H9 (cell line): ENCODE data around the gene OPHN1. TPM values are rescaled to one million over a fixed set of nuclear protein-coding genes. Genes with fewer than 3 reads are reported as not detected.

Experiments
- DNase-seq: peaks from one replicate; pipeline ENCODE4 v3.0.0-alpha.2; 2017
- H2AFZ ChIP-seq: one replicate; pipeline ENCODE4 v1.6.1; 2013; ENCODE audit warnings: mild to moderate bottlenecking, low read length, control low read depth, moderate library complexity
- H2AK5ac ChIP-seq: 2 replicates; pipeline ENCODE4 v1.6.1; 2013; ENCODE audit warnings: low read length, control low read depth, mixed read lengths; ENCODE audit not compliant: insufficient read length
- H2BK120ac ChIP-seq: one replicate; pipeline ENCODE4 v1.6.1; 2013; ENCODE audit warnings: low read depth, mild to moderate bottlenecking, low read length, control low read depth, inconsistent platforms; ENCODE audit not compliant: poor library complexity, severe bottlenecking
- H2BK12ac ChIP-seq: 2 replicates; pipeline ENCODE4 v1.6.1; 2013; ENCODE audit warnings: low read length, control low read depth, mixed read lengths, low read depth; ENCODE audit not compliant: insufficient read length
- H2BK15ac ChIP-seq: 2 replicates; pipeline ENCODE4 v1.6.1; 2013; ENCODE audit warnings: low read depth, low read length, control low read depth
- H2BK20ac ChIP-seq: one replicate; pipeline ENCODE4 v1.6.1; 2013; ENCODE audit warnings: low read depth, mild to moderate bottlenecking, low read length, control low read depth, inconsistent platforms; ENCODE audit not compliant: poor library complexity, severe bottlenecking
- H2BK5ac ChIP-seq: 2 replicates; pipeline ENCODE4 v1.6.1; 2013; ENCODE audit warnings: low read length, control low read depth, mixed read lengths; ENCODE audit not compliant: insufficient read length
- H3K14ac ChIP-seq: 2 replicates; pipeline ENCODE4 v1.6.1; 2013; ENCODE audit warnings: low read length, control low read depth; ENCODE audit not compliant: insufficient read depth
- H3K18ac ChIP-seq: 2 replicates; pipeline ENCODE4 v1.6.1; 2013; ENCODE audit warnings: low read depth, mild to moderate bottlenecking, mixed read lengths, low read length, control low read depth; ENCODE audit not compliant: insufficient read length
- H3K23ac ChIP-seq: 2 replicates; pipeline ENCODE4 v1.6.1; 2013; ENCODE audit warnings: low read length, control low read depth, mixed read lengths, low read depth; ENCODE audit not compliant: insufficient read length
- H3K23me2 ChIP-seq: 2 replicates; pipeline ENCODE4 v1.6.1; 2013; ENCODE audit warnings: low read depth, mild to moderate bottlenecking, mixed read lengths, low read length, control low read depth; ENCODE audit not compliant: insufficient read length, poor library complexity, severe bottlenecking
- H3K27ac ChIP-seq: 2 replicates; pipeline ENCODE4 v1.5.1; 2013; ENCODE audit warnings: low read length, control low read depth, mixed read lengths, low read depth; ENCODE audit not compliant: insufficient read length
- H3K27me3 ChIP-seq: 2 replicates; pipeline ENCODE4 v1.6.1; 2013; ENCODE audit warnings: low read length, control low read depth, inconsistent platforms; ENCODE audit not compliant: insufficient read depth
- H3K4ac ChIP-seq: 2 replicates; pipeline ENCODE4 v1.6.1; 2013; ENCODE audit warnings: low read depth, mild to moderate bottlenecking, control low read depth, inconsistent platforms, low read length, moderate library complexity
- H3K4me1 ChIP-seq: 2 replicates; pipeline ENCODE4 v1.6.1; 2013; ENCODE audit warnings: low read length, control low read depth, inconsistent platforms; ENCODE audit not compliant: insufficient read depth
- H3K4me2 ChIP-seq: 2 replicates; pipeline ENCODE4 v1.6.1; 2013; ENCODE audit warnings: low read length, control low read depth, mixed read lengths; ENCODE audit not compliant: insufficient read length, insufficient read depth
- H3K56ac ChIP-seq: 2 replicates; pipeline ENCODE4 v1.6.1; 2013; ENCODE audit warnings: low read depth, mild to moderate bottlenecking, mixed read lengths, low read length, control low read depth; ENCODE audit not compliant: insufficient read length
- H3K79me1 ChIP-seq: 2 replicates; pipeline ENCODE4 v1.6.1; 2013; ENCODE audit warnings: low read depth, mild to moderate bottlenecking, moderate library complexity, low read length, control low read depth, inconsistent platforms; ENCODE audit not compliant: insufficient read depth, poor library complexity, severe bottlenecking
- H3K79me2 ChIP-seq: 2 replicates; pipeline ENCODE4 v1.6.1; 2013; ENCODE audit warnings: low read length, control low read depth, inconsistent platforms; ENCODE audit not compliant: insufficient read depth
- H3K9ac ChIP-seq: 2 replicates; pipeline ENCODE4 v1.6.1; 2013; ENCODE audit warnings: low read length, control low read depth, mixed read lengths; ENCODE audit not compliant: insufficient read length; ENCODE audit errors: extremely low read depth
- H3K9me3 ChIP-seq: one replicate; pipeline ENCODE4 v1.6.1; 2013; ENCODE audit warnings: low read depth, low read length, inconsistent platforms; ENCODE audit not compliant: control insufficient read depth
- H3T11ph ChIP-seq: one replicate; pipeline ENCODE4 v1.6.1; 2013; ENCODE audit warnings: mild to moderate bottlenecking, low read length, control low read depth, inconsistent platforms
- H4K20me1 ChIP-seq: one replicate; pipeline ENCODE4 v1.6.1; 2013; ENCODE audit not compliant: control insufficient read depth, insufficient read length, insufficient read depth
- H4K5ac ChIP-seq: 2 replicates; pipeline ENCODE4 v1.6.1; 2013; ENCODE audit warnings: low read depth, mild to moderate bottlenecking, mixed read lengths, low read length, control low read depth; ENCODE audit not compliant: insufficient read length
- H4K8ac ChIP-seq: replicated peaks from 2 replicates; pipeline ENCODE4 v1.6.1; 2013; ENCODE audit warnings: low read length, control low read depth, mixed read lengths, low read depth; ENCODE audit not compliant: insufficient read length
- H4K91ac ChIP-seq: 2 replicates; pipeline ENCODE4 v1.6.1; 2013; ENCODE audit warnings: low read depth, mild to moderate bottlenecking, moderate library complexity, mixed read lengths, low read length, control low read depth; ENCODE audit not compliant: insufficient read length
- H3K27ac Mint-ChIP-seq, 3 experiments: 2 replicates in 2 of 3; 3 replicates in 1 of 3; pipeline ENCODE4 v1.8.0; 2020 to 2021; ENCODE audit warnings: mixed read lengths in 3 of 3, mild to moderate bottlenecking in 1 of 3, moderate library complexity in 1 of 3
- H3K27me3 Mint-ChIP-seq: 2 replicates; pipeline ENCODE4 v1.8.0; 2021; ENCODE audit warnings: low read depth, mild to moderate bottlenecking, moderate library complexity, mixed read lengths
- H3K36me3 Mint-ChIP-seq, 3 experiments: 2 replicates in 2 of 3; 3 replicates in 1 of 3; pipeline ENCODE4 v1.8.0; 2020 to 2021; ENCODE audit warnings: low read depth in 3 of 3, mixed read lengths in 3 of 3; ENCODE audit not compliant: insufficient read depth in 1 of 3
- H3K4me1 Mint-ChIP-seq, 2 experiments: 2 replicates each; pipeline ENCODE4 v1.8.0; 2020; ENCODE audit warnings: mixed read lengths in 2 of 2
- H3K4me3 Mint-ChIP-seq, 2 experiments: 2 replicates in 1 of 2; 3 replicates in 1 of 2; pipeline ENCODE4 v1.8.0; 2020 to 2021; ENCODE audit warnings: mild to moderate bottlenecking in 2 of 2, mixed read lengths in 2 of 2, moderate library complexity in 1 of 2
- H3K9me3 Mint-ChIP-seq, 2 experiments: 2 replicates in 1 of 2; 3 replicates in 1 of 2; pipeline ENCODE4 v1.8.0; 2020; ENCODE audit warnings: mild to moderate bottlenecking in 2 of 2, mixed read lengths in 2 of 2, moderate library complexity in 1 of 2
- WGBS: extraction: QIAGEN DNeasy Blood & Tissue Kit; methylation state at CpG from one replicate; pipeline ENCODE4 v1.1.7; 2013; ENCODE audit warnings: missing lambda C conversion rate, low lambda C conversion rate, mixed read lengths; ENCODE audit not compliant: insufficient read length; ENCODE audit errors: extremely low coverage; 5-methylcytosine and 5-hydroxymethylcytosine counted together
- total RNA-seq: library from RNA; stranded (reverse); gene quantifications from 2 replicates; pipeline ENCODE4 v1.2.1, GENCODE V29; 2021
- TF ChIP-seq, protein P1 (sequence below): fragments of 200-600 bp; sonication (generic); conservative IDR thresholded peaks from 3 replicates; pipeline ENCODE4 v1.8.0; 2021; ENCODE audit warnings: antibody characterized with exemption, mild to moderate bottlenecking

The OPHN1 gene
- total RNA-seq, 1 experiment from 2014 or later: 1.5 TPM

DNA sequence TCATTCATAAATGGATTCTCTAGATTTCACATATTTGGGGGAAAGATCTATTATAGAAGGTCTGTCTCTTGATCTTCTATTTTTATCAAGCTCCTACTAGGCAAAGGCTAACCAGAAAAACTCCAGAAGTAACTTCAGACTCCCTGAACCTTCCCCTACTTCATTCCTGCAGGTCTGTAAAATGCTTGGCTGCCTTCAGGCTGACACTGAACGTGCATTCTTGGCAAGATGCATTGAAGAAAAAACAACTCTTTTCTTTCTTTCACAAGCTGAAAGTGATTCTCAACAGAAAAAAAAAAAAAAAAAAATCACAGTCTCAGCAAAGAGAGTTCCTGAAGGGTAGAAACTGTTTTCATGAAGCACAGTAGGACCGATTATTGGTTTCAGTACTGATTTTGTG is 12.7 kb downstream of the OPHN1 start:
- WGBS: no CpG with 5 or more reads among the region's 2 CpGs

More for the DNA sequence above, 12.7 kb downstream of the OPHN1 start:
- no peak overlapping the region for H3K23ac ChIP-seq
- H2BK12ac ChIP-seq: no peak overlapping the region
- H2BK15ac ChIP-seq: no peak overlapping the region
- H3K27ac Mint-ChIP-seq: no peak overlapping the region
- no peak overlapping the region for H4K5ac ChIP-seq
- H3K79me2 ChIP-seq: no peaks in the 10 kb centered on the region
- no peaks in the 10 kb centered on the region for H3K27me3 ChIP-seq
- TF ChIP-seq, protein P1, sequence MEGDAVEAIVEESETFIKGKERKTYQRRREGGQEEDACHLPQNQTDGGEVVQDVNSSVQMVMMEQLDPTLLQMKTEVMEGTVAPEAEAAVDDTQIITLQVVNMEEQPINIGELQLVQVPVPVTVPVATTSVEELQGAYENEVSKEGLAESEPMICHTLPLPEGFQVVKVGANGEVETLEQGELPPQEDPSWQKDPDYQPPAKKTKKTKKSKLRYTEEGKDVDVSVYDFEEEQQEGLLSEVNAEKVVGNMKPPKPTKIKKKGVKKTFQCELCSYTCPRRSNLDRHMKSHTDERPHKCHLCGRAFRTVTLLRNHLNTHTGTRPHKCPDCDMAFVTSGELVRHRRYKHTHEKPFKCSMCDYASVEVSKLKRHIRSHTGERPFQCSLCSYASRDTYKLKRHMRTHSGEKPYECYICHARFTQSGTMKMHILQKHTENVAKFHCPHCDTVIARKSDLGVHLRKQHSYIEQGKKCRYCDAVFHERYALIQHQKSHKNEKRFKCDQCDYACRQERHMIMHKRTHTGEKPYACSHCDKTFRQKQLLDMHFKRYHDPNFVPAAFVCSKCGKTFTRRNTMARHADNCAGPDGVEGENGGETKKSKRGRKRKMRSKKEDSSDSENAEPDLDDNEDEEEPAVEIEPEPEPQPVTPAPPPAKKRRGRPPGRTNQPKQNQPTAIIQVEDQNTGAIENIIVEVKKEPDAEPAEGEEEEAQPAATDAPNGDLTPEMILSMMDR: no peak
- no peak for DNase-seq
- H3K79me1 ChIP-seq: no peaks in the 10 kb centered on the region
- H3K27me3 Mint-ChIP-seq: no peaks in the 10 kb centered on the region; the same call in 1 of the 2 replicates
- peaks cover 7 to 9% of the 10 kb centered on the region in 2 experiments for H3K4me1 Mint-ChIP-seq
- no peak overlapping the region for H3K56ac ChIP-seq
- peaks cover 5 to 9% (median 7%) of the 10 kb centered on the region in 3 experiments; a peak in 6 of 7 replicates for H3K36me3 Mint-ChIP-seq
- H3K4me2 ChIP-seq: no peak overlapping the region
- no peak overlapping the region for H2BK5ac ChIP-seq
- H4K8ac ChIP-seq: no peak overlapping the region
- H3K27ac ChIP-seq: no peak overlapping the region
- no peak overlapping the region for H4K91ac ChIP-seq
- H2AFZ ChIP-seq: no peak overlapping the region
- H2BK20ac ChIP-seq: no peak overlapping the region
- H3K9me3 ChIP-seq: peaks cover 37% of the 10 kb centered on the region
- H3K9me3 Mint-ChIP-seq: peaks cover 58 to 61% of the 10 kb centered on the region in 2 experiments
- H2BK120ac ChIP-seq: no peak overlapping the region
- H3T11ph ChIP-seq: no peak overlapping the region
- H3K23me2 ChIP-seq: no peaks in the 10 kb centered on the region
- H2AK5ac ChIP-seq: no peak overlapping the region
- no peaks in the 10 kb centered on the region for H4K20me1 ChIP-seq
- H3K18ac ChIP-seq: no peak overlapping the region
- H3K4me1 ChIP-seq: no peaks in the 10 kb centered on the region
- H3K4ac ChIP-seq: no peak overlapping the region
- no peak overlapping the region for H3K14ac ChIP-seq
- no peak overlapping the region for H3K4me3 Mint-ChIP-seq
- H3K9ac ChIP-seq: no peak overlapping the region
